Naive thymus-derived CD4-positive, alpha-beta T cell (primary cell): Measurements from ENCODE around the gene GGCX. TPM values are rescaled to one million over a fixed set of nuclear protein-coding genes. Genes with fewer than 3 reads are reported as not detected.

ENCODE experiments used
- ATAC-seq: fragments of 150-1000 bp; cut with Tn5 transposase; 2 replicates; pipeline ENCODE4 v1.10.0; 2021; ENCODE audit warnings: mild to moderate bottlenecking, moderate library complexity
- CTCF ChIA-PET: fragments of 350-600 bp; sonication (Branson Sonifier 250); formaldehyde crosslinking; loops from one replicate; lab custom pipeline; 2021; ENCODE audit warnings: antibody characterized with exemption; lab: Charles Lee
- POLR2A ChIA-PET: fragments of 350-600 bp; sonication (Branson Sonifier 250); formaldehyde crosslinking; loops from one replicate; lab custom pipeline; 2021; ENCODE audit warnings: antibody characterized with exemption, inconsistent platforms; lab: Charles Lee
- DNase-seq, 9 donors: peaks; one replicate each; pipeline versions ENCODE4 v3.0.0 to v3.0.0-alpha.2; 2020 to 2022; ENCODE audit warnings: mixed read lengths in 1 of 9
- H3K27ac ChIP-seq: one replicate; pipeline ENCODE4 v1.7.0; 2013; ENCODE audit warnings: mild to moderate bottlenecking, low read depth, low read length, moderate library complexity
- H3K27me3 ChIP-seq, 2 donors: one replicate each; pipeline ENCODE4 v1.7.0; 2013; ENCODE audit warnings: low read length in 2 of 2, mild to moderate bottlenecking in 2 of 2, moderate library complexity in 2 of 2; ENCODE audit not compliant: control insufficient read depth in 2 of 2, insufficient read depth in 2 of 2
- H3K36me3 ChIP-seq, 3 experiments: 1 replicate in 2 of 3; 2 replicates in 1 of 3; pipeline ENCODE4 v1.7.0; 2013; ENCODE audit warnings: low read length in 3 of 3, mild to moderate bottlenecking in 3 of 3, moderate library complexity in 1 of 3; ENCODE audit not compliant: insufficient read depth in 3 of 3, control insufficient read depth in 2 of 3
- H3K4me1 ChIP-seq, 2 donors: one replicate each; pipeline ENCODE4 v1.7.0; 2013; ENCODE audit warnings: low read length in 2 of 2, mild to moderate bottlenecking in 2 of 2, moderate library complexity in 1 of 2; ENCODE audit not compliant: control insufficient read depth in 2 of 2, insufficient read depth in 2 of 2
- H3K4me3 ChIP-seq: 2 replicates; pipeline ENCODE4 v1.7.0; 2013; ENCODE audit warnings: mild to moderate bottlenecking, low read length
- H3K9me3 ChIP-seq, 3 experiments: 1 replicate in 2 of 3; 2 replicates in 1 of 3; pipeline ENCODE4 v1.7.0; 2013; ENCODE audit warnings: low read length in 3 of 3; ENCODE audit not compliant: control insufficient read depth in 2 of 3
- H3K27ac Mint-ChIP-seq, 9 donors: one replicate each; pipeline ENCODE4 v1.8.0; 2020 to 2022; ENCODE audit warnings: mixed read lengths in 9 of 9, mild to moderate bottlenecking in 8 of 9, moderate library complexity in 5 of 9, inconsistent platforms in 2 of 9
- H3K27me3 Mint-ChIP-seq, 5 donors: one replicate each; pipeline ENCODE4 v1.8.0; 2021 to 2022; ENCODE audit warnings: mixed read lengths in 5 of 5, mild to moderate bottlenecking in 1 of 5
- H3K36me3 Mint-ChIP-seq, 5 donors: one replicate each; pipeline ENCODE4 v1.8.0; 2020 to 2022; ENCODE audit warnings: mixed read lengths in 5 of 5, mild to moderate bottlenecking in 3 of 5, inconsistent platforms in 1 of 5
- H3K4me1 Mint-ChIP-seq, 7 donors: one replicate each; pipeline ENCODE4 v1.8.0; 2020 to 2022; ENCODE audit warnings: mixed read lengths in 7 of 7, mild to moderate bottlenecking in 3 of 7, inconsistent platforms in 1 of 7
- H3K4me3 Mint-ChIP-seq, 10 donors: one replicate each; pipeline ENCODE4 v1.8.0; 2020 to 2022; ENCODE audit warnings: mild to moderate bottlenecking in 10 of 10, mixed read lengths in 10 of 10, moderate library complexity in 6 of 10, inconsistent platforms in 2 of 10
- H3K9me3 Mint-ChIP-seq, 11 donors: one replicate each; pipeline ENCODE4 v1.8.0; 2020 to 2022; ENCODE audit warnings: mixed read lengths in 11 of 11, mild to moderate bottlenecking in 4 of 11, inconsistent platforms in 1 of 11, moderate library complexity in 1 of 11
- intact Hi-C, 2 donors: fragments of 100-400 bp; cut with micrococcal nuclease; formaldehyde crosslinking; loops; one replicate each; pipeline ENCODE4 v1.15.1; 2023
- polyA plus RNA-seq, 2 donors: library from polyadenylated mRNA; unstranded; fragments of 300-500 nt; fragmentation: Illumina TruSeq; gene quantifications; one replicate each; pipeline ENCODE4 v1.2.3, GENCODE V29; 2021
- total RNA-seq, 6 experiments: library from RNA in 5 of 6; stranded (reverse) in 5 of 6; gene quantifications; 1 replicate in 5 of 6; 2 replicates in 1 of 6; pipeline ENCODE4 v1.2.3 and lab custom pipeline; 2021 to 2026

The GGCX gene
- total and polyA plus RNA-seq, 7 experiments from 2014 or later = 11.8 to 34.2 (median 20.5) TPM

GRCh38 chr2:85504778-85505261, 56.5 kb downstream of the GGCX start:
- H3K36me3 Mint-ChIP-seq = no peaks in the 10 kb centered on the region
- H3K27me3 Mint-ChIP-seq = peaks cover 0 to 4% (median 0%) of the 10 kb centered on the region in 5 donors
- H3K9me3 ChIP-seq = no peaks in the 10 kb centered on the region
- no peaks in the 10 kb centered on the region for H3K27me3 ChIP-seq
- no peak for ATAC-seq
- no peak for DNase-seq
- CTCF ChIA-PET = interaction anchor here (0.8 to 1.4 kb wide), 2 partner anchors 46 to 85 kb away, joined by 3 read pairs; no protein-coding TSS in a partner anchor
- H3K4me1 ChIP-seq = no peaks in the 10 kb centered on the region
- no peak overlapping the region for H3K27ac Mint-ChIP-seq
- H3K4me1 Mint-ChIP-seq = peaks cover 0 to 5% (median 0%) of the 10 kb centered on the region in 7 donors
- no peak overlapping the region for H3K4me3 Mint-ChIP-seq
- intact Hi-C loops = loop anchor here in 1 of 2 donors (5.0 kb wide), 1 partner anchor 53 kb away; no protein-coding TSS in a partner anchor
- no peak overlapping the region for H3K4me3 ChIP-seq
- H3K36me3 ChIP-seq = no peaks in the 10 kb centered on the region
- H3K27ac ChIP-seq = no peak overlapping the region
- H3K9me3 Mint-ChIP-seq = no peaks in the 10 kb centered on the region
- POLR2A ChIA-PET = no interaction called here

- Mint-ChIP-seq H3K27me3 (peaks cover 0 to 4% (median 0%) of the 10 kb centered on the region in 5 donors), H3K4me1 (peaks cover 0 to 5% (median 0%) of the 10 kb centered on the region in 7 donors), H3K4me3 (no peak overlapping the region), H3K36me3 (no peaks in the 10 kb centered on the region), H3K9me3 (no peaks in the 10 kb centered on the region), H3K27ac (peak overlapping the region in 1 of 9 donors; percentile 11)
- Histone ChIP-seq H3K4me3 (no peak overlapping the region), H3K4me1 (no peaks in the 10 kb centered on the region), H3K9me3 (no peaks in the 10 kb centered on the region), H3K27me3 (no peaks in the 10 kb centered on the region), H3K36me3 (no peaks in the 10 kb centered on the region), H3K27ac (no peak overlapping the region)
- ChIA-PET CTCF (interaction anchor here (1.4 kb wide), 1 partner anchor 46 kb away, joined by 3 read pairs; no protein-coding TSS in a partner anchor), POLR2A (no interaction called here)
- no peak for ATAC-seq
- intact Hi-C loops = no loop called here
- DNase-seq = no peak
Measured at GRCh38 chr2:85503851-85504777, 57.2 kb downstream of the GGCX start.

GRCh38 chr2:85503168-85503850, 58.0 kb downstream of the GGCX start:
- POLR2A ChIA-PET = no interaction called here
- Mint-ChIP-seq H3K27ac (no peak overlapping the region), H3K4me1 (peaks cover 0 to 7% (median 0%) of the 10 kb centered on the region in 7 donors), H3K27me3 (peaks cover 0 to 4% (median 0%) of the 10 kb centered on the region in 5 donors), H3K4me3 (no peak overlapping the region), H3K9me3 (no peaks in the 10 kb centered on the region), H3K36me3 (no peaks in the 10 kb centered on the region)
- Histone ChIP-seq H3K4me3 (no peak overlapping the region), H3K27me3 (no peaks in the 10 kb centered on the region), H3K9me3 (no peaks in the 10 kb centered on the region), H3K27ac (no peak overlapping the region), H3K4me1 (no peaks in the 10 kb centered on the region), H3K36me3 (no peaks in the 10 kb centered on the region)
- CTCF ChIA-PET = interaction anchor here (1.4 kb wide), 1 partner anchor 47 kb away, joined by 3 read pairs; no protein-coding TSS in a partner anchor
- DNase-seq (no peak), ATAC-seq (no peak)
- intact Hi-C loops = no loop called here

- POLR2A ChIA-PET = no interaction called here
- Mint-ChIP-seq H3K27ac (no peak overlapping the region), H3K36me3 (no peaks in the 10 kb centered on the region), H3K4me3 (no peak overlapping the region), H3K4me1 (peaks cover 0 to 7% (median 0%) of the 10 kb centered on the region in 7 donors), H3K27me3 (peaks cover 0 to 4% (median 0%) of the 10 kb centered on the region in 5 donors), H3K9me3 (no peaks in the 10 kb centered on the region)
- Histone ChIP-seq H3K27me3 (no peaks in the 10 kb centered on the region), H3K4me1 (no peaks in the 10 kb centered on the region), H3K27ac (no peak overlapping the region), H3K36me3 (no peaks in the 10 kb centered on the region), H3K4me3 (no peak overlapping the region), H3K9me3 (no peaks in the 10 kb centered on the region)
- intact Hi-C loops = no loop called here
- ATAC-seq = no peak
- DNase-seq = no peak
- CTCF ChIA-PET = no interaction called here
Measured at GRCh38 chr2:85502720-85503119, 58.6 kb downstream of the GGCX start.

- Mint-ChIP-seq H3K27ac (no peak overlapping the region), H3K27me3 (peaks cover 0 to 2% (median 0%) of the 10 kb centered on the region in 5 donors), H3K4me3 (no peak overlapping the region), H3K36me3 (no peaks in the 10 kb centered on the region), H3K9me3 (peaks cover 0 to 1% (median 0%) of the 10 kb centered on the region in 11 donors), H3K4me1 (peaks cover 0 to 7% (median 0%) of the 10 kb centered on the region in 7 donors)
- no peaks in the 10 kb centered on the region for H3K36me3 ChIP-seq
- H3K27ac ChIP-seq = no peak overlapping the region
- intact Hi-C loops = no loop called here
- ATAC-seq = peak; percentile 49
- H3K9me3 ChIP-seq = no peaks in the 10 kb centered on the region
- no peaks in the 10 kb centered on the region for H3K4me1 ChIP-seq
- CTCF ChIA-PET = no interaction called here
- DNase-seq = no peak
- H3K27me3 ChIP-seq = no peaks in the 10 kb centered on the region
- H3K4me3 ChIP-seq = no peak overlapping the region
- POLR2A ChIA-PET = no interaction called here
Measured at GRCh38 chr2:85501248-85501647, 60.0 kb downstream of the GGCX start.

GRCh38 chr2:85497944-85498630, 63.2 kb downstream of the GGCX start:
- ChIA-PET POLR2A (no interaction called here), CTCF (no interaction called here)
- H3K9me3 Mint-ChIP-seq = peaks cover 0 to 1% (median 0%) of the 10 kb centered on the region in 11 donors
- H3K4me3 Mint-ChIP-seq = no peak overlapping the region
- DNase-seq = no peak
- no peaks in the 10 kb centered on the region for H3K36me3 ChIP-seq
- no peaks in the 10 kb centered on the region for H3K9me3 ChIP-seq
- H3K4me1 ChIP-seq = no peaks in the 10 kb centered on the region
- peaks cover 0 to 7% (median 0%) of the 10 kb centered on the region in 7 donors for H3K4me1 Mint-ChIP-seq
- intact Hi-C loops = no loop called here
- H3K27me3 Mint-ChIP-seq = peaks cover 0 to 2% (median 0%) of the 10 kb centered on the region in 5 donors
- no peaks in the 10 kb centered on the region for H3K27me3 ChIP-seq
- no peak for ATAC-seq
- no peak overlapping the region for H3K4me3 ChIP-seq
- H3K27ac ChIP-seq = no peak overlapping the region
- no peaks in the 10 kb centered on the region for H3K36me3 Mint-ChIP-seq
- peak overlapping the region in 1 of 9 donors; percentile 45 for H3K27ac Mint-ChIP-seq
